Subcutaneous abdominal adipose tissue (tissue), 5 donors: ENCODE measurements around the gene IL9.

Experiments used
- H3K27ac ChIP-seq: one replicate; pipeline ENCODE4 v1.7.0; 2013; ENCODE audit warnings: low read depth, mild to moderate bottlenecking, inconsistent platforms, low read length, moderate library complexity
- H3K27me3 ChIP-seq, 5 donors: one replicate each; pipeline ENCODE4 v1.7.0; 2013; ENCODE audit warnings: low read length in 5 of 5, inconsistent platforms in 1 of 5; ENCODE audit not compliant: control insufficient read depth in 5 of 5, insufficient read depth in 4 of 5
- H3K36me3 ChIP-seq, 5 donors: one replicate each; pipeline ENCODE4 v1.7.0; 2013; ENCODE audit warnings: low read length in 5 of 5; ENCODE audit not compliant: control insufficient read depth in 5 of 5, insufficient read depth in 5 of 5
- H3K4me1 ChIP-seq, 5 donors: one replicate each; pipeline ENCODE4 v1.7.0; 2013; ENCODE audit warnings: low read length in 5 of 5, mild to moderate bottlenecking in 3 of 5, moderate library complexity in 1 of 5; ENCODE audit not compliant: control insufficient read depth in 5 of 5, insufficient read depth in 5 of 5
- H3K4me3 ChIP-seq, 5 donors: one replicate each; pipeline ENCODE4 v1.7.0; 2013; ENCODE audit warnings: low read length in 5 of 5, low read depth in 1 of 5
- H3K9ac ChIP-seq, 5 donors: one replicate each; pipeline ENCODE4 v1.7.0; 2013; ENCODE audit warnings: low read length in 5 of 5, mild to moderate bottlenecking in 4 of 5, moderate library complexity in 3 of 5
- H3K9me3 ChIP-seq, 5 donors: one replicate each; pipeline ENCODE4 v1.7.0; 2013; ENCODE audit warnings: low read length in 5 of 5; ENCODE audit not compliant: control insufficient read depth in 5 of 5
- donor health status: healthy.
- donor health status: healthy.
- donor health status: healthy.
- donor health status: healthy.
- donor health status: healthy.

IL9 gene

DNA sequence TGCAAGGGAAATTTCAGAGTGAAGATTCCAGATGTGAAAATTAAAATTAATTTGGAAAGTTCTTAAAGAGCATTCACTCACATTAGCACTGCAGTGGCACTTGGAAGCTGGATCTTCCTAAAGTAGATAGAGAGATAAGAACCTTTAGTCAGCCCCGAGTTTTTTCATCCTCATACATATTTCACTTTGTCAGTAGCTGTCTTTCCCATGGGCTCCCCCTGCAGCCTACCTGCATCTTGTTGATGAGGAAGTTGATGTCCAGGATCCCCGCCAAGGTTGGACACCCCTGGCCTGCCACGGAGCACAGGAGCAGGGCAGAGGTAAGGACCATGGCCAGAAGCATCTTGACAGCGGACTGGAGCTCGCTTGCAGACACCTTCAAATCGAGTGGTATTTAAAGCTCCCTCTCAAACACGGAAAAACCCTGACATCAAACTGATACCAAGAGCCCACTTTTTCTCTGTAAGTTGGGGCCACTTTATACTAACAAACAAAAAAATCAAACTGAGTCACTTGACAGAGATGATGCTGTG is at the start of gene IL9:
IL9 (minus strand) TSS at position 368 of the 533 bp plus-strand sequence; CDS start at position 343, 25 bp downstream.
- H3K36me3 ChIP-seq, result no peaks in the 10 kb centered on the region
- peaks cover 0 to 24% (median 7%) of the 10 kb centered on the region in 5 donors for H3K27me3 ChIP-seq
- H3K4me3 ChIP-seq, result no peak within 1 kb of the TSS
- no peaks in the 10 kb centered on the region for H3K4me1 ChIP-seq
- H3K9me3 ChIP-seq, result peaks cover 0 to 3% (median 0%) of the 10 kb centered on the region in 5 donors
- H3K9ac ChIP-seq, result no peak within 1 kb of the TSS
- H3K27ac ChIP-seq, result no peak within 1 kb of the TSS

DNA sequence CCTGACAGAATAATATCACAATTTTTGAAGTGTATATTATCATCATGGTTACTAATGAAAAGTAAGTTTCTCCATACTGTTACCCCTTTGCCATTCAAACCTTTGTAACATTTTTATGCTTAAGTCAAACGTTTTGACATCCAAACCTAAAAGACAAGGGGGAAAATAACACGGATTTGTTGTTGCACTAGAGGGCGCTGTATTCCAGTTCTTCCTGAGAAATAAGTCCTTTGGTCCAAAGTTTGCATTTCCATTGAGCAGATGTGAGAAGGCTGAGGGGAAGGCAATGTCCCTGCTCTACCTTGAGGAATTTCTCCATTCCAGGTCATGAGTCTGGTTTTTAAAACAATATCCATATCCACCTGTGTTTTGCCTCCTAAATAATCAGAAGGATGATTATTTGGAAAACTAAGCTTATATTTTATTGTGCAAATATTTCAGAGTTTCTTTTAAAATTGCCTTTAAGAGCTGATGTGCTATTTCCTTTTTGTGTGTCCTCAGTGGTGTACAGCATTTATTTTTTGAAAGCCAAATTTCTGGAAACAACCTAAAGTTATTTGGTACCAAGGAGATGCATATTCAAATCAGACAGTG is 49.4 kb upstream of the IL9 start:
- no peak overlapping the region for H3K9ac ChIP-seq
- H3K4me1 ChIP-seq, result peaks cover 0 to 5% (median 0%) of the 10 kb centered on the region in 5 donors
- no peak overlapping the region for H3K27ac ChIP-seq
- peaks cover 0 to 5% (median 0%) of the 10 kb centered on the region in 5 donors for H3K27me3 ChIP-seq
- no peaks in the 10 kb centered on the region for H3K9me3 ChIP-seq
- H3K36me3 ChIP-seq, result no peaks in the 10 kb centered on the region
- no peak overlapping the region for H3K4me3 ChIP-seq

DNA sequence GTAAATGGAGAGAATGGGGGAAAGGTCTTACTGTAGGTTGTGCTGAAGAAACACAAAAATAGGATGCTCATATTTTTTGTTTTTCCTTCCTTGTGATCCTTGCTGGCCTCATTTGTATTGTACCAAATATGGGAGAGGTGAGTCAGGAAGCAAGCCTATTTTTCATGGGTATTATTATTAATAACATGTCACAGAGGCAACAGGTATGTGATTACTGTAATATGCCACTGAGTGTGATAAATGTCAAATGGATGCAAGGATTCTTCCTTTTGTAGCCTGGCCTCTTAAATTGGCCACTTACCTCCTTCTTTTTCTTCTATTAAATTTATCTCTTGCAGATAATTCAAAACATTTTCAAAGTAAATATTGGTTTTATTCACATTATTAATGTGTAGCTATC is 48.9 kb upstream of the IL9 start:
- Histone ChIP-seq H3K9me3 (no peaks in the 10 kb centered on the region), H3K4me1 (peaks cover 0 to 5% (median 0%) of the 10 kb centered on the region in 5 donors)

DNA sequence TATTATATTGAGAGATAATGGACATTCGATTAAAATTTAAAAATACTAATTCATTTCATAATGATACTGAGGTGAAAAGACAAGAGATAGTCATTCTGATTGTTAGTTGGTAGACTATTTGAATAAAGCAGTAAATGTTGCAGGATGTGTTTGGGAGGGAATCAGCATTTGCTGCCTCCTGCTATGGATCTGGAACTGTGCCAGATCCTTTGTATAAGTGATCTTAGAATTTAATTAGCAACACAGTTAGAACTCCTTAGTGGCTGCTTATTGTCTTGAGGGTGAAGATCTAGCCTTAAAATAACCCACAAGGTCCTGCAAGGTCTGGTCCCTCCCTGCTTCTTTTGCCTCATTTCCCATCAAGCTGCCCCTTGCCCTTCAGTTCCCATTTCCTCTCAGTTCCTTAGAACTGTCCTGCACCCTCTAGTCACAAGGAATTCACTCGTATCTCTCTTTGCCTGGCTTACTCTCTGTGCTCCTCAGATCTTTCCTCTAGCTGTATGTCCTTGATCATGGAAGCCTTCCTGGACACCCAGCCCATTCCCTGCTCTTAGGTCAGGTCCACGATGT is 46.6 kb upstream of the IL9 start:
- Histone ChIP-seq H3K27me3 (peaks cover 0 to 5% (median 0%) of the 10 kb centered on the region in 5 donors), H3K4me1 (peaks cover 0 to 5% (median 0%) of the 10 kb centered on the region in 5 donors), H3K36me3 (no peaks in the 10 kb centered on the region), H3K9me3 (no peaks in the 10 kb centered on the region), H3K4me3 (no peak overlapping the region), H3K9ac (no peak overlapping the region), H3K27ac (no peak overlapping the region)

More for the DNA sequence above, 48.9 kb upstream of the IL9 start:
- H3K27ac ChIP-seq, result no peak overlapping the region
- H3K36me3 ChIP-seq, result no peaks in the 10 kb centered on the region
- no peak overlapping the region for H3K4me3 ChIP-seq
- no peak overlapping the region for H3K9ac ChIP-seq
- H3K27me3 ChIP-seq, result peaks cover 0 to 5% (median 0%) of the 10 kb centered on the region in 5 donors

DNA sequence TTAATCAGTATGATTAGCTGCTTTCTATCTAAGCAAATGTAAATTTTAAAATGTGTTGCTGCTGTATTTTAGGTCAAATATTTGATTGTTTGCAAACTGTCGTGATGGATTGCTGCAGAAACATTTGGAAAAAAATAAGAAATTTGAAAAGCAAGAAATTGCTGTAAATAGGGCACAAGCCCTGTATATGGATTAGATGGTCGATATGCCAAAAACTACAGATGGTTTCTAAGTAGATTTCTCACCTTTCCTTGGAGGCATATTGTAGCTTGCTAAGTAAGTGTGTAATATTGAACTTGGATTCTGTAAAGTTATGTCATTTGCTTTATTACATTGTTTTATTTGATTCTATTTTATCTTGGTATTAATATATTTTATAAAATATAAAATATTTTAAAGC is 46.1 kb upstream of the IL9 start:
- Histone ChIP-seq H3K27me3 (peaks cover 0 to 5% (median 0%) of the 10 kb centered on the region in 5 donors), H3K27ac (no peak overlapping the region)

DNA sequence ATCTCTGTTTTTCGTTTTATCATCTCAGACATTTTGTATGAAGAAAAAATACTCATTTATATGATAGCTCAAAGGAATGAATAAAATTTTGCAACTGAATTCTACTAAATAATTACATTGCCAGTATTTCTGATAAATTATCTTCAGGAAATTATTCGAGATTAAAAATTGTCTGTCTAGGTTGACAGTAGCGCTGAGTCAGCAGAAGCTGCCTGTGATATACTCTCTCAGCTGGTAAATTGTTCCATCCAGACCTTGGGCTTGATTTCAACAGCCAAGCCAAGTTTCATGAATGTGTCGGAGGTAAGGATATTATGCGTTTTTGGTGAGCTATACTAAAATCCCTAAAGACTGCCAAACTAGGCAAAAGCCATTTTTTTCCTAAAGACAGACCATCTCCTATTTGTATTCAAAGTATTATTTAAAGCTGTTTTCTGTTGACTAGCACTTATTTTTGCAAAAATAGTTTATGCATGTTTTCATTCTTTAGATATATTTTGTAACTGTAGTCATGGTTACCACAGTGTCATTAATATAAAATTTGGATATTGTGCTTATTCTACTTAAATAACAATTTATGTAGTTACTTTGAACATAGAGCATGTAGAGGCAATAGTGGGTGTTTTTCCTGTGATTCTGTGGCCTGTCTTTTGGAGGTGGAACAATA is 41.7 kb upstream of the IL9 start:
- no peak overlapping the region for H3K4me3 ChIP-seq
- H3K27ac ChIP-seq, result no peak overlapping the region
- peaks cover 0 to 5% (median 0%) of the 10 kb centered on the region in 5 donors for H3K27me3 ChIP-seq
- peaks cover 0 to 2% (median 0%) of the 10 kb centered on the region in 5 donors for H3K4me1 ChIP-seq
- no peak overlapping the region for H3K9ac ChIP-seq
- no peaks in the 10 kb centered on the region for H3K9me3 ChIP-seq
- H3K36me3 ChIP-seq, result no peaks in the 10 kb centered on the region

More for the DNA sequence above, 46.1 kb upstream of the IL9 start:
- Histone ChIP-seq H3K9me3 (no peaks in the 10 kb centered on the region), H3K9ac (no peak overlapping the region), H3K4me1 (peaks cover 0 to 5% (median 0%) of the 10 kb centered on the region in 5 donors), H3K4me3 (no peak overlapping the region), H3K36me3 (no peaks in the 10 kb centered on the region)

DNA sequence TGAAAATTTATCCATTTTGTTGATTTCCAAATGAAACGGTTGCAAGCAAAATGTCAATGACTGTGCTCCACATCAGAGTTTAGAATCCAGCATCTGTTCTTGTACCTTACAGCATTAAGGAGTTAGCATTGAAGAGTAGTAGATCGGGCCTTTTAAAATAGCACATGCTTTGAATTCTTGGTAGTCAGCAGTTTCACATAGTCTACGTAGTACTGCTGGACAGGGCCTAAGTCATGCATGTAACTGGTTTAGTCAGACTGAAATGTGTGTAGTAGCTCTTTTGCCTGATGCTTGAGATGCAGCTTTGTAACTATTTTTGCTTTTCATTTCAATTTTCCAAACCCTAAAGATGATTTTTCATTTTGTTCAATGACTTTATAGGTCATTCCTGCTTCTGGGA is 39.3 kb upstream of the IL9 start:
- no peak overlapping the region for H3K27ac ChIP-seq
- H3K27me3 ChIP-seq, result peaks cover 10 to 18% (median 14%) of the 10 kb centered on the region in 5 donors

DNA sequence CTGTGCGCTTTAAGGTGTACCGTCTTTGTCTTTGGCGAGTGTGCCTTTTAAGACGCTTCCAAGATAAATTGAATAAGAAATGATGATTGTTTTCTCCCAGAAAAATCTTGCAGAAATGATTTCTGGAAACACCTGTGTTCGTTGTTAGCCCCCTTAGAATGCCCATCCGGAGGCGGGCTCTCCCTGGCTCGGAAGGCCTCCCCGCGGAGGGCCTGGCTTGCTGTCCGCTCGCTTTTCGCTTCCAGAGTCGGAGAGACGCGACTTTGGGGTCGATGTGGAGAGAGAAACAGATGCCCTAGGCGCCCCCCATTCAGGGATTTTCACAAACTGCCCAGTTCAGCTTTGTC is 35.3 kb upstream of the IL9 start:
- Histone ChIP-seq H3K9ac (no peak overlapping the region), H3K27ac (no peak overlapping the region), H3K9me3 (no peaks in the 10 kb centered on the region), H3K27me3 (peaks cover 13 to 26% (median 19%) of the 10 kb centered on the region in 5 donors), H3K4me1 (peaks cover 0 to 9% (median 6%) of the 10 kb centered on the region in 5 donors), H3K4me3 (no peak overlapping the region), H3K36me3 (no peaks in the 10 kb centered on the region)

More for the DNA sequence above, 39.3 kb upstream of the IL9 start:
- Histone ChIP-seq H3K4me1 (peaks cover 0 to 7% (median 5%) of the 10 kb centered on the region in 5 donors), H3K4me3 (no peak overlapping the region), H3K36me3 (no peaks in the 10 kb centered on the region), H3K9ac (no peak overlapping the region), H3K9me3 (no peaks in the 10 kb centered on the region)

DNA sequence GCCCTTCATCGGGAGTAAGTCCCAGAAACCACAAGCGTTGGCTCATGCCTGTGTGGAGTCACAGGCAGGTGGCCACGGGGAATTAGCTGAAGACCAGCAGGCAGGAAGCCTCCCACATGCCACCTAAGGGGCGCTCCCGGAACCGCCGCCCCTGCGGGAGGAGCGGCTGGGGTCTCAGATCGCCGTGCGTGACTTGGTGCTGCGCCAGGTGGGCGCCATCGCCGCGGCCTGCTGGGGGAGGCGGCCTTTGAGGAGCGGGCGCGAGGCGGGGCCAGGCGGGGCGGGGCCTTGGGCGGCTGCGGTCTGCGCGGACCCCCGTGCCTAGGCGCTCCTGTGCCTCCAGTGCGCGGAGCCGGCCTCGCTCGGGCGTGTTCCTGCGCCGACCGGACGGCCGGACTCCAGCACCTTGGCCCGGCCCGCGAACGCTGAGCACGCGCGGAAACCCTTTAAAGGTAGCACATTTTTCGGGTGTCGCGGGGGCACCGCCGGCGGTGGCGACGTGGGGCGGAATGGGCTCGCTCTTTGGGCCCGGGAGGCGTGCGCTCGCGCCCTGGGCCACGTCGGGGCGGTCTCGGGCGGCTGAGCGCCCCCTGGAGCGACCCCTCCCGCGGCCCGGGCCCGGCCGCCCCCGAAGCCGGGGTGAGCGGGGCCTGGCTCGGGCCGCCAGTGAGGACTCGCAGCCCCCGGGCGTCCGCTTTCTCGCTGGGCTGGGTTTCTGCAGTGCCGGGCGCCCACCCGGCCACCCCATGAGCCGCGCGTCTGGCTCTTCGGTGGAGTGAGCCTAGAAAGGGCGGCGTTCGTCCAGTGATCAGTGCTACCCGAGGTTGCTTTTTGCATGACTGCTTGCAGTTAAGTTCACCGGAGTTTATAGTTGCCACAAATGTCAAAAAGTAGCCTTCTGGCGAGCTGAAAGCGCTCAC is 34.6 kb upstream of the IL9 start:
- peaks cover 13 to 29% (median 19%) of the 10 kb centered on the region in 5 donors for H3K27me3 ChIP-seq
- no peaks in the 10 kb centered on the region for H3K9me3 ChIP-seq
- H3K9ac ChIP-seq, result no peak overlapping the region
- H3K27ac ChIP-seq, result no peak overlapping the region
- H3K36me3 ChIP-seq, result no peaks in the 10 kb centered on the region
- H3K4me3 ChIP-seq, result peak overlapping the region in 3 of 5 donors; percentile 22 to 49 (median 41)
- peaks cover 0 to 9% (median 6%) of the 10 kb centered on the region in 5 donors for H3K4me1 ChIP-seq
